Activated T-cell treated with anti-CD3 and anti-CD28 coated beads, Interleukin-2, amount 50 U/mL, for 72 hours (primary cell): ENCODE results near the gene SEMA6A. TPM values are rescaled to one million over a fixed set of nuclear protein-coding genes. Genes with fewer than 3 reads are reported as not detected.

Experiments used
- ATAC-seq, 2 donors: fragments of 150-1000 bp; cut with Tn5 transposase; replicated peaks in 1 of 2; 2 replicates each; pipeline ENCODE4 v1.10.0; 2021; ENCODE audit warnings: moderate library complexity in 2 of 2, mild to moderate bottlenecking in 1 of 2
- DNase-seq, 2 donors: peaks; one replicate each; pipeline ENCODE4 v3.0.0; 2021 to 2022; ENCODE audit warnings: mixed read lengths in 1 of 2
- H3K27ac Mint-ChIP-seq: one replicate; pipeline ENCODE4 v1.8.0; 2022; ENCODE audit warnings: mild to moderate bottlenecking, moderate library complexity, mixed read lengths
- H3K27me3 Mint-ChIP-seq: one replicate; pipeline ENCODE4 v1.8.0; 2022; ENCODE audit warnings: low read depth, mixed read lengths
- H3K36me3 Mint-ChIP-seq, 2 donors: one replicate each; pipeline ENCODE4 v1.8.0; 2022; ENCODE audit warnings: mixed read lengths in 2 of 2, mild to moderate bottlenecking in 1 of 2; ENCODE audit not compliant: insufficient read depth in 2 of 2
- H3K4me1 Mint-ChIP-seq: one replicate; pipeline ENCODE4 v1.8.0; 2022; ENCODE audit warnings: low read depth, mixed read lengths
- H3K4me3 Mint-ChIP-seq, 2 donors: one replicate each; pipeline ENCODE4 v1.8.0; 2022; ENCODE audit warnings: mild to moderate bottlenecking in 2 of 2, mixed read lengths in 2 of 2, moderate library complexity in 2 of 2
- H3K9me3 Mint-ChIP-seq, 2 donors: one replicate each; pipeline ENCODE4 v1.8.0; 2022; ENCODE audit warnings: mixed read lengths in 2 of 2
- total RNA-seq, 2 donors: library from RNA; stranded (reverse); gene quantifications; one replicate each; pipeline ENCODE4 v1.2.3, GENCODE V29; 2022

Gene SEMA6A
- total RNA-seq, 2 donors from 2014 or later: 0.23 to 0.50 TPM

GRCh38 chr5:116395226-116395625 lies 179.4 kb downstream of the SEMA6A start:
- Mint-ChIP-seq H3K4me3 (no peak overlapping the region), H3K27ac (no peak overlapping the region), H3K4me1 (no peaks in the 10 kb centered on the region)

DNA sequence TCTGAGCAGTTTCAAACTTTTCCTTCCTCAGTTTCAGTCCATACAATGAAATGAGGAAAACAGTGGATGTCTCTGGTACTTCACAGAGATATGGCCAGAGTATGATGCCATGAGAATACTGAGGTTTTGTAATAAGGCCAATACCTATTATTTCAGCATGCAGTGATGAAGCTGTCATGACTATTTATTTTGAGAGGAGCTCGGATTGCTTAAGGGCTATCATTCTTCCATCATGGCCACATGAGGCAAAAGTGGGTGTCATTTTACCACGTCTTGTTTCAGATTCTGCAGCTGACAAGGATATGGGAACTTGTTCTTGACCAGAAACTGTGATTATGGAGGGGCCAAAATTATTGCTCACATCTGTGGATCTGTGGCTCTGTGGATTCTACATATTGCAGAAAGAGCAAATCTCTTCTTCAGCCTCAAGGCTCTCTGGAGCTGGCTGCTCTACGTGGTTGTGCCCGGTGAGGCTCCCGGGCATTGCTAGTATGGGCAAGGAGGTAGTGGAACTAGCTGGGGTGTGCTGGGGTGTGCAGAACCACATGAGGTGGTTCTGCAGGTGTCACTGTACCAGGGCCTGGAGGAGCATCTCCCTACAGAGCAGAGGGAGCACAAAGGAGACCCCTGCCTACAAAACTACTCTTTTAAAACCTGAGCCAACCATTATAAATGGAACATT lies 180.3 kb downstream of the SEMA6A start:
- H3K27me3 Mint-ChIP-seq: no peaks in the 10 kb centered on the region
- no peak for DNase-seq
- no peak for ATAC-seq
- no peaks in the 10 kb centered on the region for H3K4me1 Mint-ChIP-seq
- no peak overlapping the region for H3K4me3 Mint-ChIP-seq
- no peak overlapping the region for H3K27ac Mint-ChIP-seq
- H3K36me3 Mint-ChIP-seq: no peaks in the 10 kb centered on the region
- peaks cover 0 to 1% of the 10 kb centered on the region in 2 donors for H3K9me3 Mint-ChIP-seq

More at GRCh38 chr5:116395226-116395625, 179.4 kb downstream of the SEMA6A start:
- no peaks in the 10 kb centered on the region for H3K27me3 Mint-ChIP-seq
- ATAC-seq: no peak
- H3K9me3 Mint-ChIP-seq: peaks cover 0 to 1% of the 10 kb centered on the region in 2 donors
- DNase-seq: no peak
- H3K36me3 Mint-ChIP-seq: no peaks in the 10 kb centered on the region
